Lung microvascular endothelial cell (primary cell): ENCODE data around the gene CATSPERE. TPM values are rescaled to one million over a fixed set of nuclear protein-coding genes. Genes with fewer than 3 reads are reported as not detected.

ENCODE experiments used
- DNase-seq, 2 donors: peaks; one replicate each; pipeline versions ENCODE4 v3.0.0 to v3.0.0-alpha.2; 2010; ENCODE audit warnings: low read depth in 2 of 2
- total RNA-seq: library from RNA; depleted of rRNA; stranded (reverse); fragments of >200 nt; gene quantifications from 2 replicates; pipeline ENCODE4 v1.2.1, GENCODE V29; 2014

The CATSPERE gene, protein sequence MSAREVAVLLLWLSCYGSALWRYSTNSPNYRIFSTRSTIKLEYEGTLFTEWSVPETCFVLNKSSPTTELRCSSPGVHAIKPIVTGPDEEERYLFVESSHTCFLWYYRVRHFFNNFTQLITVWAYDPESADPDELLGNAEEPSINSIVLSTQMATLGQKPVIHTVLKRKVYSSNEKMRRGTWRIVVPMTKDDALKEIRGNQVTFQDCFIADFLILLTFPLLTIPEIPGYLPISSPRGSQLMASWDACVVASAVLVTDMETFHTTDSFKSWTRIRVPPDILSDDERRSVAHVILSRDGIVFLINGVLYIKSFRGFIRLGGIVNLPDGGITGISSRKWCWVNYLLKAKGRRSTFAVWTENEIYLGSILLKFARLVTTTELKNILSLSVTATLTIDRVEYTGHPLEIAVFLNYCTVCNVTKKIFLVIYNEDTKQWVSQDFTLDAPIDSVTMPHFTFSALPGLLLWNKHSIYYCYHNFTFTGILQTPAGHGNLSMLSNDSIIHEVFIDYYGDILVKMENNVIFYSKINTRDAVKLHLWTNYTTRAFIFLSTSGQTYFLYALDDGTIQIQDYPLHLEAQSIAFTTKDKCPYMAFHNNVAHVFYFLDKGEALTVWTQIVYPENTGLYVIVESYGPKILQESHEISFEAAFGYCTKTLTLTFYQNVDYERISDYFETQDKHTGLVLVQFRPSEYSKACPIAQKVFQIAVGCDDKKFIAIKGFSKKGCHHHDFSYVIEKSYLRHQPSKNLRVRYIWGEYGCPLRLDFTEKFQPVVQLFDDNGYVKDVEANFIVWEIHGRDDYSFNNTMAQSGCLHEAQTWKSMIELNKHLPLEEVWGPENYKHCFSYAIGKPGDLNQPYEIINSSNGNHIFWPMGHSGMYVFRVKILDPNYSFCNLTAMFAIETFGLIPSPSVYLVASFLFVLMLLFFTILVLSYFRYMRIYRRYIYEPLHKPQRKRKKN
- 0.44 and 1.6 TPM in 2 replicates for total RNA-seq

- DNase-seq: peak; percentile 89 to 94
These were observed at the start of gene CATSPERE for GRCh38 chr1:244461245-244462071. TSS of gene CATSPERE (plus strand) at chr1:244461273. CDS start at chr1:244461430, 157 bp downstream.

- DNase-seq: no peak
These were observed 48.9 kb upstream of the CATSPERE start for GRCh38 chr1:244412176-244412575.

- no peak for DNase-seq
These were observed 47.3 kb upstream of the CATSPERE start for GRCh38 chr1:244413736-244414135.

GRCh38 chr1:244414543-244414942 is 46.5 kb upstream of the CATSPERE start:
- DNase-seq: peak in 1 of 2 donors; percentile 79

DNA sequence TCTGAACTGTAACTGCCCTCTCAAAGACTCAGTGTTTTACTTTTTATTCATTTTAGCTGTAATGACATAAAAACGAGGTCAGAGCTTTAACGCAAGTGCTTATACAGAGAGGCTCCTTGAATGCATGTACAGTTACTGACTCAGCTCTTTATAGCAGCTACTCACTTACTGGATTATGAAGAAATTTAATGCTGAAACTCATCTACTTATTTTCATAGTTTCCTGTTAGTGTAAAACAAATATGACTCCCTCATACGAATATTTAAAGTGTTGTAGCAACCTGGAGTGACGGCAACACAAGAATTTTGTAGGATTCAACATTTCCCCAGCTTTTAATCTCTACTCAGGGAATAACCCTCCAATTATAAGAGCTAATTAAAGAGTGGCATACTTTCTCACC is 42.0 kb upstream of the CATSPERE start:
- no peak for DNase-seq

DNA sequence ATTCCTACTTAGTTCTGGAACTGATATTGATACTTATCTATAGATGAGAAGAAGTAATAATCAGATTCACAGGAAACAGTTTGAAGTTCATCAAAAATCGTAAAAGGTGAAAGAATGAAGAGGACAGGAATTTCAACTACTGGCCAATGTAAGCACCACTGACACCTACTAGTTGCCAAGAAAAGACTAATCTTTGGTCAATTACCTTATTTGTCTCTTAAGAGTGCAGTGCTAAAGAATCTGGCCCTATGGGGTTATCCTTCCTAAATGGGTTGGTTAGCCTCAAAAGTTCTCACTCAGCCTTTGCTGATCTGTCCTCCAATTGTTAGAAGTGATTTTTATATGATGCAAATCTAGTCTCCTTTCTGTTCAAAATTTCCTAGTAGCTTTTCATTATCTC is 38.9 kb upstream of the CATSPERE start:
- DNase-seq: no peak

GRCh38 chr1:244424649-244425334 is 36.3 kb upstream of the CATSPERE start:
- no peak for DNase-seq

DNA sequence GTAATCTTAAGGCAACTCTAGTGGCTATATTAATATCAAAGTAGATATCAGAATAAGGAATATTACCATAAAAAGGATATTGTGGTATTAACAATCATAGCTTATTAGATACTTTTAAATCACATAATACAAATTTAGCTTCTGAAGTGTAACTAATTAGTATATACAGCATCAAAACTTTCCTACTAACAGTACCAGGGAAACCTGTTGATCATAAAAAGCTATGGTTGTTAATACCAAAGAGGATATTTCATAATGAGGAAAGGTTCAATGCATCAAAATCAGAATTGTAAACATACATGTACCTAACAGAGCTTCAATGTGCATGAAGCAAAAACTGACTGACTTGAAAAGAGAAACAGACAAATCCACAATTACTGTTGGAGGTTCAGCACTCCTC is 33.4 kb upstream of the CATSPERE start:
- DNase-seq: no peak

- no peak for DNase-seq
These were observed 31.3 kb upstream of the CATSPERE start for GRCh38 chr1:244429818-244430217.

- no peak for DNase-seq
These were observed 29.9 kb upstream of the CATSPERE start for GRCh38 chr1:244431166-244431565.

GRCh38 chr1:244435562-244436205 is 25.4 kb upstream of the CATSPERE start:
- DNase-seq: peak; percentile 87 to 93

- DNase-seq: peak in 1 of 2 donors; percentile 73
These were observed 24.6 kb upstream of the CATSPERE start for GRCh38 chr1:244436336-244437085.

DNA sequence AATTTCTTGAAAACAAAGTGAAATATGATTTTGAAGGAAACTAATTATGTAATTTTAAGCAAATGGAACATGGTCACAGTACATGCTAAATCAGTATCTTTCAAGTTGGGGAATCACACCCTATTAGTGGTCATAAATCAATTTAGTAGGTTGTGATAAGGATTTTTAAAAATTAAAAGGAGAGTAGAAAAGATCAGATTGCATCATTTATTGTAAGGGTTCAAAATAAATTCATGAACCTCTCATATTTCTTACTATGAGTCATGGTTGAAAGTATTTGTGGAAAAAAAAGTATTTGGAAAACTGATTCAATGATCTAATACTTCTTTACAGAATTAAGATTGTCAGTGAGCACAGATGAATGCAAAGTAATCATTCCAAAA is 24.0 kb upstream of the CATSPERE start:
- peak in 1 of 2 donors; percentile 39 for DNase-seq

- DNase-seq: no peak
These were observed 21.6 kb upstream of the CATSPERE start for GRCh38 chr1:244439391-244440032.

DNA sequence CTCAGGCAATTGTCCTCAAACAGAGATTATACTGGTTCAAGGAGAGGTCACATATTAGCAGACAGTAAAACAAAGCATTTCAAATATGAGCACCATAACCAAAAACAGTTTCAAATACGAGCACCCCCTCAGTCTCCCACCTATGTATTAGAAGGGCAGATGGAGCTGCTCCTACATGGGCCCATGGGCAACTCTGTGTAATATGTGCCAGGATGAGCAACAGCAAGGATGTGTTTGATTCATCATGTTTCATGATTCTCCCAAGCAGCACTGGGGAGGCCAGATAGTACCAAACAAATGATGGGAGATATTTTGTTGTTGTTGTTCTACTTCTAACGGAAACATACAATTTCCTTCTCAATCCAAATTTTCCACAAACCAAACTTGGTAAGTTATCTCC is 18.2 kb upstream of the CATSPERE start:
- no peak for DNase-seq

GRCh38 chr1:244444854-244445253 is 16.2 kb upstream of the CATSPERE start:
- DNase-seq: no peak

DNA sequence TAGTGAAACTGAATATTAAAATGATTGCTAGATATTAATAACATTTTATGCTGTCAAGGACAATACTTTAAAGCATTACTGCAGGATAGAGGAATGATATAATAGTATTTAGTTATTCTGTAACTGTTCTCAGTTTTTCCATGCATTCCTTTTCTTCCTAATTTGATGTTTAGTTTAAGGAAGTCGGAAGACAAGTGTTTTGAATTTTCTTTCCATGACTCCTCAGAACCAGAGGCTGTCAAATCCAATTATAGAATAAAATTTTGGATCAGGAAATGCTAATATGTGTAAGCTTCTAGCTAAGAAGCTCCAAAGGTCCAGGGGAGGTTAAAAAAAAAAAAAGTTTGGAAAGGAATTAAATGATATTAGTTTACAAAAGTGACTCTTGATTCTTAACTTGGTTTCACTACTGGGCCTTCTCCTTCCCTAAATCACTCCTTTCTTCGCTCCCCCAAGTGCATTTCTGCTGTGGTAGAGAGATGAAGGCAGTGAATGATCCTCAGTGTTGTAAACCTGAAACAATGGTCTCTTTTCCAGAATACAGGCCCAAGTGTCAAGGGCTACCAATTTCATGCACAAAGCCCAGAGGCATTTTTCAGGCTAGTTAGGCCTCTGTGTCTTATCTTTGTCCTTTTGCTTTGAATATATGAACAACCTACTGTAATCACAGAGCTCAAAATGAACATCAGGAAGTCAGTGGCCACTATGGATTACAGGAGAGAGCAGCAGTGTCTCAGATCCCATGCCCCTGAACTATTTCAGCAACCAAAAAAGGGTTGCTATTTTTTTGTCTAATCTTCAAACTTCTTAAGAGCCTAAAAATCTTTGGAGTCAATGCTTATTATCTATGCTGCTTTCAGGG is 15.5 kb upstream of the CATSPERE start:
- DNase-seq: no peak

- DNase-seq: no peak
These were observed 14.0 kb upstream of the CATSPERE start for GRCh38 chr1:244447024-244447423.
